Skin of body (tissue), 2 donors: ENCODE measurements around the gene RPTOR. TPM values are rescaled to one million over a fixed set of nuclear protein-coding genes. Genes with fewer than 3 reads are reported as not detected.
"Not testable (repeated sequence)": the region's sequence is repeated elsewhere in the genome, so short reads cannot be mapped to it uniquely, and the experiment has no call there.

Source experiments
- DNase-seq: peaks from one replicate; lab custom pipeline; 2025; lab: John Stamatoyannopoulos, UW
- total RNA-seq: library from RNA; depleted of rRNA; stranded (reverse); fragments of >200 nt; gene quantifications from one replicate; pipeline ENCODE4 v1.2.3, GENCODE V29; 2014

Gene RPTOR
- total RNA-seq, 1 donor from 2014 or later: 22.0 TPM

- DNase-seq: no peak
Measured at GRCh38 chr17:80762076-80762475, 217.4 kb downstream of the RPTOR start.

DNA sequence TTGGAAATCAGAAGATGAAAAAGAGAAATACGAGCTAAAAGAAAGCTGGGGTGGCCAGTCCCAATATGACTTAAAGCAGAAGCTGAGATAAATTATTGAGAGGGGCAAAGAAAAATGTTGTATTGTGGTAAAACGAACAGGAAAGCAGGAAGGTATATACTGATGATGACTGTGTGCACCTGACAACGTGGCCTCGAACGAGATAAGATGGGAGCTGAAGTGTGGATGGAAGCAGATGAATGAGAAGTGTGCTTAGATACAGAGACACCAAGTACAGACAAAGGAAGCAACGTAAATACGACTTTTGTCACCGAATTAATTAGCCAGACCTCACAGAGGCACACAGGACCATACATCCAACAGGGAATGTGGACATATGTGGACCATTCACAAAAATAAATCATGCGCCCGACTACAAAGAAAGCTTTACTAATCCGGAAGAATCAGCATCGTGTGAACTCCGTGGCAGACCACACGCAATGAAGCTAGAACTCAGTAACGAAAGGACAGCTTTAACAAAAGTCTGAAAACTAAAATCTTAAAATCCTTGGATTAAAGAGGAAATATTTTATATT is 218.7 kb downstream of the RPTOR start:
- DNase-seq: no peak

- not testable (repeated sequence) for DNase-seq
Measured at GRCh38 chr17:80764627-80765145, 220.0 kb downstream of the RPTOR start.

- no peak for DNase-seq
Measured at GRCh38 chr17:80765241-80765961, 220.8 kb downstream of the RPTOR start.

- no peak for DNase-seq
Measured at GRCh38 chr17:80766290-80766855, 221.7 kb downstream of the RPTOR start.

DNA sequence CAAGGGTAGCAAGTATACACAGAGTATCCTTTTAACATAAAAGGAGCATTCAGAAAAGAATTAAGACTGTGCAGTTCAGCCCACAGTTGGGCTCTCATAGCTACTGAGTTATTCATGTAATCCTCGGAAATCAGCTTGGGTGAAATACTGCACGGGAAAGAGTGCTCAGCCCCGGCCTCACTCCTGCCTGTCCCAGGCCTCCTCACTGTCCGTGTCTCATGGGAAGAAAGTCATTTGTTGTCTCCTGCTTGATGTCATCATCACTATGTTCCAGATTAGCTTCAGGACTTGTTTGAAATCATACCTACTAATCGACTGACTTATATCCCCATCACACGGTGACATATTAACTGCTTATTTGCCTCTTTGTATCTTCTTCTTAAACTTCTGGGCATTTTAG is 223.8 kb downstream of the RPTOR start:
- DNase-seq: no peak

GRCh38 chr17:80768936-80769335 is 224.3 kb downstream of the RPTOR start:
- DNase-seq: no peak

- no peak for DNase-seq
Measured at GRCh38 chr17:80769516-80769915, 224.9 kb downstream of the RPTOR start.

DNA sequence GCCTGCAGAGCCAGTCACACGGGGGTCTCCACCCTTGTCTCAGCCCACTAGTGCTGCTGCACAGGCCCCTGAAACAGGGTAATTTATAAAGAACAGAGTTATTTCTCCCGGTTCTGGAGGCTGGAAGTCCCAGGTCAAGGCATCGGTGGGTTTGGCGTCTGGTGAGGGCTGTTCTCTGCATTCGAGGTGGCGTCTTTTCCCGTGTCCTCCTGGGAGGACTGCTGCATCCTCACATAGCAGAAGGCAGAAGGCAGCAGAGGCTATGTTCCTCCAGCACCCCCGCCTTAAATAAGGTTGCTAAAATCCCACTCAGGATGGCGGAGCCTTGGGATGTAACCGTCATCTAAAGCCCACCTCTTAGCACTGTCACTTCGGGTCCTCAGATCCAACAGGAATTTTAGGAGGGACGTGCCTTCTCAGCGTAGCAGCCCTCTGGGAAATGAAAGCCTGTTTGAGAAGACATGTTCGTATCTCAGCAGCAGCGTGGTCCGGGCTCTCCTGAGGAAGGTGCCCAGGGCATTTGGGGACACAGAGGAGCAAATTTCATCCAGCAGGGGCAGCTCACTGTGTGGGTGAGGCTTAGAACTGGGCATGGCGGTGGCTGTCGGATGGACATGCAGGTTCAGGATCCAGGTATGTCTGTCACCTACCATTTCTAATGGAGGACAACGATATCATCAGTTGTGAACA is 225.4 kb downstream of the RPTOR start:
- DNase-seq: no peak

DNA sequence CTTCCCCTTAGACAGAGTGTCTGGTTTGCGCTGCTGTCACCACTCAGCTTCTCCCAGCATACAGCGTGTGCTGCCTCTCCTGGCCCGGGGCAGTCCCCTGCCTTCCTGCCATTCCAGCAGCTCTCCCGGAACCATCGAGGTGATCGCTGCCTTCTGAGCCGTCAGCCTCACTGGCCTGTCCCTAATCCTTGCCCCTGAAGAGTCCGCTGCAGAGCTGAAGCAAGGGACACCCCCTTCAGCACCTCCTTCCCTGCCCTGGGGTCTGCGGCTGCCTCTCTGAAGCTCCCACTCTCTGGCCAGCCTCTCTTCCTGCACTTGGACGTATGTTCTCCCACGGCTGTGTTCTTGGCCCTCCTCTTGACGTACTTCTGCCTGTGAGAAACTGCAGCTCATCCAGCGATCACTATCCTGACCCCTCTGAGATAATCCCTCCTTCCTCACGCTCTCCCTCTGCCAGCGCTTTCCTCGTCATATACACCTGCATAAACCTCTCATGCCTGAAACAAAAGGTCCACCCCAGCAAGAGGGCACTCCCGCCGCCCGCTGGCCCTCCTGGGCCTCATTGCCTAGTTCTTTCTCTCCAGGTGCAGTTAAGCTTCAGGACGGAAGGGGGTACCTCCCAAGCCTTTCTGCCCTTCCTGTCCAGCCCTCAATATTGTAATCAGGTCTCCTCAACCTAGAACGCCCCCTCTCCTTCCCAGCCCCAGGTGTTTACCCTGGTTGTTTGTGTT is 226.4 kb downstream of the RPTOR start:
- DNase-seq: no peak

- no peak for DNase-seq
Measured at GRCh38 chr17:80771612-80772005, 227.0 kb downstream of the RPTOR start.

GRCh38 chr17:80772906-80773242 is 228.2 kb downstream of the RPTOR start:
- DNase-seq: no peak

DNA sequence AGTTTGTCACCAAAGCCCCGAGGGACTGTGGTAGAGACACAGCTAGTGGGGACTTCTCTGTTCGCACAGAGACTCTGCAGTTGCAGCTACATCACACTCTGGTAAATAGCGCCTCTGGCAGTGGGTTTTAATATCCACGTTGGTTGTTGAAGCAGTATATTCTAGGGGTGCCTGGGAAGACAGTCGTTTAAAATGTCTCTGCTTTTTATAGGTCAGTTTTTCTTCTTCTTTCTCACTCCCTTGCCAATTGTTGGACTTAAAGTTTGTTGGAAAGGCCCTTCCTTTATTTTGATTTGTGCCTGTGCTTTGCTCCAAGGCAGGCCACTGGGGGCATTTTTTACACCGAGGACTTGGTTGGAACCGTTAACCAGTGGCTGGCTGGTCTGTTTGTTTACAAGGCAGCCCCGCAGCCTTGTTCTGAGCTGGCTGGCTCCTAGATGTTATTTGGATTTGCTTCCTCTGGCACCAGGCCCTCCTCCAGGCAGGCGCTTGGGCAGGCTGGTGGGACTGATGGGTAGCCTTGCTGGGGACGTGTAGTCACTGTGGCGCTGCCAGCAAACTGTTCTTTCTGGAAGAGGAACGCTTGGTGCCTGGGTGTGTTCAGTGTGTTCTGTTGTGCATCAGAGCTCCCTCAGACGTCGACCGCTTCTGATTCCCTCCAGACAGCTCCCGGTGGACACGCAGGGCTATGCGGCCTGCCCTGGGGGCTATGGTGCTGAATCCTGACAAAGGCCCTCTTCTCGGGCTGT is 228.8 kb downstream of the RPTOR start:
- DNase-seq: no peak

DNA sequence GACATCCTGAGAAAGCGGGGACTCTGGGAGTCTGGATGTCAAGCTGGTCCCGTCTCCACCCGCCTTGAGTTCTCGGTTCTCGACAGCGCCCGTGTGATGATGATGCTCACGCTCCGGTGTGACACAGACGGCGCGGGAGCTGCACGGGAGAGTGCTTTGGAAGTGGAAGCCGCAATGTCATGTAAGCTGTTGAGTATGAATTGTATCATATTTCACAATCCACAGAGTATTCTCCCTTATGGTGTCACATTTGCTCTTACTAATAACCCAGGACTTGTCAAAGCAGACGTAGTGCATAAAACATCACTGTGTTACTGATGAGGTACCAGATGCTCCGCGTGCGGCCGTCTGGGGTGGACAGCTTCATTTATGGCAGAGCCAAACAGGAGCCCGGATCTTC is 229.5 kb downstream of the RPTOR start:
- no peak for DNase-seq

DNA sequence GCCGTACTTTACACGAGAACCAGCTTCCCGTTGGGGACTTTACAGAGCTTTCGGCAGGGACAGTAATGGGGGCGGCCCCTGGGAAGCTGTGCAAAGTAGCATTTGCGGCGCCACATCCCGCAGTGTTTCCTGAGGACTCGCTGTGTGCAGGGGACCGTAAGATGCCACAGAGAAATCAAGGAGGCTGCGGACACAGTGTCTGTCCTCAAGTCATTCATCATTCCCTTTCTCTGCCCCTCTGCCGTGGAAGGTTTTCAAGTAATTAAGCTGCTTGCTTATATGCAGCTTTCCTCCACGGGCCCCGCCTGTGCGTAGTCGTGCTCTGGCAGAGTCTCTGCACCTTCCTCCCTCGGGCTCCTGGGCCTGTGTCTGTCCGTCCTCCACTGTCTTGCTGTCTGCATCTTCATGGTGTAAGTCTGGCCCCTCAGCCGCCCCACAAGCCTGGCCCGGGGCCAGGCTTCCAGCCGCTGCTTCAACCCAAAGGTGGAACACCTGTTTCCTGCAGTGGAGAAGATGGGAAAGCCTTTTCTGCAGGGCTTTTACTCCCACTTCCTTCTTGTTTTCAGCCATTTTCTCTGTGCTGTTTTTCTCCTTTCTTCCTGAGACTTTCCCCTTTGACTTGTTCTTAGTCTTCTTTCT is 230.1 kb downstream of the RPTOR start:
- no peak for DNase-seq

DNA sequence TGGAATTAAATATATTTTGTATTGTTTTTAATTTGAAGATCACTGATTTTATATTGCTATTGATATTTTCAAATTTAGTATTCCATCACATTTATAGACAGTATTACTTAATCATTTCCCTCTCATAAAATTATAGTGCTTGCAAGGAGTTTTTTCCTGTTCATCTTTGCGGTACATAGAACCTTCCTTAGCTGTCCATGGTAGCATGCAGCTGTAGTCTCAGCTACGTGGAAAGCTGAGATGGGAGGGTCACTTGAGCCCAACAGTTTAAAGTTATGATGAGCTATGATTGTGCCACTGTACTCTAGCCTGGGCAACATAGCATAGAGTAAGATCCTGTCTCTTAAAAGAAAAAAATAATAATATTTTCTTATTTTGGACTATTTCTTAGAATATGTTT is 231.2 kb downstream of the RPTOR start:
- no peak for DNase-seq

GRCh38 chr17:80777274-80777673 is 232.6 kb downstream of the RPTOR start:
- DNase-seq: no peak

DNA sequence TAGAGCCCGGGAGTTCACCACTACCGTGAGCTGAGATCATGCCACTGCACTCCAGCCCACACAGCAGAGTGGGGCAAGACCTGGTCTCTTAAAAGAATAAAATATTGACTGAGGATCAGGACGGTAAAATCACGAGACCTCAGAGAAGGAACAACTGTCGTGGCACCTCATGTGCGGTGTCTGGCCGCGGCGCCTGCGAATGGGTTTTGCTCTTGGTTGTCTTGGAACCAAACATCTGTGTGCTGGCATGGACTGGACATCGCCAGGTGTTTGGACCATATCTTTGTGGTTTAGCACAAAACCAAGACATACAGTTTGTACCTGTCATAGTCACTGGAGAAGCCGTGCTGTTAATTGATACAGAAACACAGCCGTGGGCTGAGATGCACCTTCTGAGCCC is 234.1 kb downstream of the RPTOR start:
- DNase-seq: no peak

- DNase-seq: no peak
Measured at GRCh38 chr17:80779336-80779735, 234.7 kb downstream of the RPTOR start.

DNA sequence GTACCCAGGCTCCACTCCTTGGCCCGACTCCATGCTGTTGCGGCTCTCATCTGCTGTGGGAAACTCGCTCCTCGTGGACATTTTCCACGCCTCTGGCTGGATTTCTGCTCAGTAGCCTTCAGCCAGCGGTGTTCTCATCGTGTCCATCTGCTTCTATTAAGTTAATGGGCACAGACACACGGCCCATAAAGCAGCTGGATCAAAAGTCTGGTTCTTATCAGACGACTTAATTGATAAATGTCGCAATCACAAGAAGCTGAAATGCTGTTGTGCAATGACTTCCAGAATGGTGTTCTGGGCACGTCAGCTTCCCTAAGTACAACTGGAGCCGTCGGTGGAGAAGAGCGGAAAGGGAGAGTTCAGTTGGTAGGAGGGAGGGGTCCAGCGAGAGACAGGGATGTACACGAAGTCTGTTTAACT is 235.3 kb downstream of the RPTOR start:
- peak; percentile 67 for DNase-seq
